ENCODE measurements around the gene RABGEF1. TPM values are rescaled to one million over a fixed set of nuclear protein-coding genes. Genes with fewer than 3 reads are reported as not detected.
"Not testable (repeated sequence)": the region's sequence is repeated elsewhere in the genome, so short reads cannot be mapped to it uniquely, and the experiment has no call there.

The RABGEF1 gene
- total RNA-seq, 2 experiments from 2014 or later, result 24.7 to 25.8 TPM

DNA sequence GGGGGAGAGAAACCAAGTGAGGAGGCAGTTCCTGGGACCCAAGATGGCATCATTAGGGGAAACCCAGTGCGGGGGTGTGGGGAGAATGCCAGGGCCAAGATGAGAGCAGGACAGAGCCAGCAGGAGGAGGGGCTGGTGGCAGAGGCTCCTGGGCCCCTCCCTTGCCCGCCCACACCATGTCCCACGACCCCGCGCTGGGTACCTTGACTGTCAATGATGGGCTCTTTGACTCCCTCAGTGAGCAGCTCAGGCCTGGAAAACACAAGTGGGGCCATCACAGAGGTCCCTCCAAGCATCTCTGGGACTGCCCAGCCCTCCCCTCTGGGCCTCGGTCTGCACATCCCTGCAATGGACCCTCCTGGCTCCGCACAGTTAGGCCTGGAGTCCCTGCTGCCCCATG lies 75.4 kb downstream of the RABGEF1 start:
- no peak for DNase-seq
- peaks cover 6% of the 10 kb centered on the region for H3K36me3 Mint-ChIP-seq
- no peak for ATAC-seq (ENCODE audit: low read depth)
- no peaks in the 10 kb centered on the region for H3K27me3 Mint-ChIP-seq
- H3K4me1 Mint-ChIP-seq, result peaks cover 1% of the 10 kb centered on the region
- H3K27ac Mint-ChIP-seq, result no peak overlapping the region
- no peak overlapping the region for H3K4me3 Mint-ChIP-seq
- POLR2A ChIA-PET, result no interaction called here
- no peaks in the 10 kb centered on the region for H3K9me3 Mint-ChIP-seq

DNA sequence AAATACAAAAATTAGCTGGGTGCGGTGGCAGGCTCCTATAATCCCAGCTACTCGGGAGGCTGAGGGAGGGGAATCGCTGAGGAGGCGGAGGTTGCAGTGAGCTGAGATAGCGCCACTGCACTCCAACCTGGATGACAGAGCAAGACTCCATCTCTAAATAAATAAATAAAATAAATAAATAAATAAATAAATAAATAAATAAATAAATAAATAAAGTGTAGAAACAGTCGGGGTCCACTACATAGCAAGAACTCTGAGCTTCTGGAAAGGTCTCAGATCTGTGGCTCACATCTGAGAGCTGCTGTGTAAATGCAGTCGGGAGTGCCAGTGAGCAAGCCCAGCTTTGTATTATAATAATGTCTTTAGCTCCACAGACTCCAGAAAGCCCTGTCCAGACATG lies 76.1 kb downstream of the RABGEF1 start:
- H3K27me3 Mint-ChIP-seq; DNase-seq; H3K4me1 Mint-ChIP-seq; H3K36me3 Mint-ChIP-seq; POLR2A ChIA-PET; H3K27ac Mint-ChIP-seq; ATAC-seq (ENCODE audit: low read depth); H3K9me3 Mint-ChIP-seq; H3K4me3 Mint-ChIP-seq: not testable (repeated sequence)

DNA sequence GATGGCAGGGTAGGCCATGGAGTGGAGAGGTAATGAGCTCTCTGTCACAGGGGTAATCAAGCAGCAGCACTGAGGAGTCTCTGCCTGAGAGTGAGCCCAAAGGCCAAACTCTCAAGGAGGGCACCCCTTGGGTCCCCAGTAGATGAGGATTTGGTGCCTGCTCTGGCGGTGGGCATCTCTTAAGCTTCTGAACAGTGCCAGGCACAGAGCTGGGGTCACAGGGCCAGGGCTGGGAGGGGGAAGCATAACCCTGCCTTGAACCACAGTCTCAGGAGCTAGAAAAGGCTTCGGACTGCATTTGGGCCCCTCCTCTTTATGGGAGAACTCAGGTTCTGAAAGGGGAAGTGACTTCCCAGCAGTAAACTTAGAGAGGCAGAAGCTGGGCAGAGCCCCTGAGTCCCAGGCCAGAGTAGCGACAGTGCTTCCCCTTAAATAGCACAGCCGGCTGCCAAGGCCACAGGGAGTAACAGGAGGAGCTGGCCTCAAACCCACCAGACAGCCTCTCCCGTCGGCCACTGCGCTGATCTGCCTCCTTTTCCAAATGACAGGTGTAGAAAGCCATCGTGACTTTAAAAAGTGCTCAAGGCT lies 76.8 kb downstream of the RABGEF1 start:
- H3K4me3 Mint-ChIP-seq; POLR2A ChIA-PET; ATAC-seq (ENCODE audit: low read depth); H3K36me3 Mint-ChIP-seq; DNase-seq; H3K27me3 Mint-ChIP-seq; H3K4me1 Mint-ChIP-seq; H3K27ac Mint-ChIP-seq; H3K9me3 Mint-ChIP-seq: not testable (repeated sequence)

DNA sequence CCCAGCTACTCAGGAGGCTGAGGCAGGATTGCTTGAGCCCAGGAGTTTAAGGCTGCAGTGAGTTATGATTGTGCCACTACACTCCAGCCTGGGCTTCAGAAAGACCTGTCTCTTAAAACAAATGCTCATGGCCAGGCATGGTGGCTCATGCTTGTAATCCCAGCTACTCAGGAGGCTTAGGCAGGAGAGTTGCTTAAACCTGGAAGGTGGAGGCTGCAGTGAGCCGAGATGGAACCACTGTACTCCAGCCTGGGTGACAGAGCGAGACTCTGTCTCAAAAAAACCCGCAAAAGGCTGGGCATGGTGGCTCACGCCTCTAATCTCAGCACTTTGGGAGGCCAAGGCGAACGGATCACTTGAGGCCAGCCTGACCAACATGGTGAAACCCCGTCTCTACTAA lies 77.4 kb downstream of the RABGEF1 start:
- POLR2A ChIA-PET; H3K9me3 Mint-ChIP-seq; H3K4me3 Mint-ChIP-seq; H3K27ac Mint-ChIP-seq; DNase-seq; H3K36me3 Mint-ChIP-seq; H3K4me1 Mint-ChIP-seq; H3K27me3 Mint-ChIP-seq; ATAC-seq (ENCODE audit: low read depth): not testable (repeated sequence)

DNA sequence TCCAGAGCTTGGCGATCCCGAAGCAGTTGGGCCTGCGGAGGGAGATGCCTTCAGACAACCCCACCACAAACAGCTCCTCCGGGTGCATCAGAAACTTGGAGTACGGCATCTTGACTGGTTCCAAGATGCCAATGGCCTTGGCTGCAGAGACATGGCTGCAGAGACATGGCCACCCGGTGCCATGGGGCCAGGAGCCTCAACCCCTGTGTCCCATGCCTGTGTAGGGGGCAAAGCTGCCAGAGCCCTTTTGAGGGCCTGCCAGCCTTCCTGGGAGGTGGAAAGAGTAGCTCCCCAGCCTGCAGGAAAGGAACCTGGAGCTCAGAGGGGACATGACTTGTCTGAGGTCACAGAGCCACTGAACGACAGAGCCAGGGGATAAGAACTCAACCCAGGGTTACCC lies 83.5 kb downstream of the RABGEF1 start:
- H3K27ac Mint-ChIP-seq, result no peak overlapping the region
- ATAC-seq (ENCODE audit: low read depth) (no peak), DNase-seq (no peak)
- no peaks in the 10 kb centered on the region for H3K36me3 Mint-ChIP-seq
- no peaks in the 10 kb centered on the region for H3K4me1 Mint-ChIP-seq
- POLR2A ChIA-PET, result interaction anchor here (0.6 kb wide), 1 partner anchor 67 kb away, joined by 10 read pairs; no protein-coding TSS in a partner anchor
- H3K27me3 Mint-ChIP-seq, result no peaks in the 10 kb centered on the region
- H3K9me3 Mint-ChIP-seq, result peaks cover 3% of the 10 kb centered on the region
- H3K4me3 Mint-ChIP-seq, result no peak overlapping the region

DNA sequence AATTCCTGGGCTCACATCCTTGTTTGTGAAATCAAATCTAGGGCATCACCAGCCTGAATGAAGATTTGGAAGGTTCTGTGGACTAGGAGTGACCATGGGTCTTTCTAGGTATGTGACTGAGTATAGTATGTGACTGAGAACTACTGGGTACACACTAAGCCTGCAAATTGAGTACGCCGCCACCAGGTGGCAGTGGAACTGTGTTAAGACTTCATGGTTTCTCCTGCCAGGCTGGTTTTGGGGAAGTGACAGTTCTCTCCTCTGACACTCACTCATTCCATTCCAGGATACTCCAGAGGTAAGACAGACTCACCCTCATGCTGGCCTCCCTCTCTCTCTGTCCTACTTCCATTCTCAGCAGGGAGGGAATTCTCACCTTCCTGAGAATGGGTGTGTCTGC lies 85.0 kb downstream of the RABGEF1 start:
- H3K4me1 Mint-ChIP-seq; POLR2A ChIA-PET; ATAC-seq (ENCODE audit: low read depth); H3K27ac Mint-ChIP-seq; H3K9me3 Mint-ChIP-seq; H3K4me3 Mint-ChIP-seq; H3K27me3 Mint-ChIP-seq; H3K36me3 Mint-ChIP-seq: not testable (repeated sequence)
- DNase-seq, result peak; percentile 41

DNA sequence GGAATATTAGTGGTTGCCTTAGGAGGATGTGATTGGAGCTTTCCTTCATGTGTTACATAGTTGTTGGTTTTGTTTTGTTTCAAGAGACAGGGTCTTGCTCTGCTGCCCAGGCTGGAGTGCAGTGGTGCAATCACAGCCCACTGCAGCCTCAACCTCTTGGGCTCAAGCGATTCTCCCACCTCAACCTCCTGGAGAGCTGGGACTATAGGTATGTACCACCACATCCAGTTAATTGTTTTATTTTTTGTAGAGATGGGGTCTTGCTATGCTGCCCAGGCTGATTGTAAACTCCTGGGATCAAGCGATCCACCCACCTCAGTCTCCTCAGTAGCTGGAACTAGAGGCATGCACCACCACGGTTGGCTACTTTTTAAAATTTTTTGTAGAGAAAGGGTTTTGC lies 86.1 kb downstream of the RABGEF1 start:
- H3K4me1 Mint-ChIP-seq, result no peaks in the 10 kb centered on the region
- no peak overlapping the region for H3K27ac Mint-ChIP-seq
- POLR2A ChIA-PET, result no interaction called here
- no peak overlapping the region for H3K4me3 Mint-ChIP-seq
- DNase-seq (no peak), ATAC-seq (ENCODE audit: low read depth) (no peak)
- H3K9me3 Mint-ChIP-seq, result peaks cover 3% of the 10 kb centered on the region
- H3K36me3 Mint-ChIP-seq, result no peaks in the 10 kb centered on the region
- H3K27me3 Mint-ChIP-seq, result no peaks in the 10 kb centered on the region

DNA sequence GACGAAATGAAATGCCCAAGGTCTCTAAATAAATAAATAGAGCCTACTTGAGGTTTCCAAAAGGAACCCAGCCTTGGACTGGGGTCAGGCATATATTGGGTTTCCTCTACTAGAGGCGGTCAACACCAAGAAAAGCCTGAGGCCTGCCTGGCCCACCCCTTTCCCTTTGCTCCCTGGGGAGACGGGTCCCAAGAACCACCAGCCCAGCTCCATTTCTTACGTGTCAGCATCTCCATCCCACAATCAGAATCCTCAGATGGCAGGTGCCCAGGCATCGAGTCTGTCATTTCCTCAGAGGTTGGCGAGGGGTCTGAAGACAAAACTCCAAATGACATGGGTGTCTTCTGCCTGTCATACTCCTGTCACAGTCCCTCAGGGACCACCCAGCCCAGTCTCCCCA lies 90.4 kb downstream of the RABGEF1 start:
- DNase-seq; POLR2A ChIA-PET; H3K36me3 Mint-ChIP-seq; H3K4me3 Mint-ChIP-seq; H3K27me3 Mint-ChIP-seq; H3K9me3 Mint-ChIP-seq; H3K4me1 Mint-ChIP-seq; ATAC-seq (ENCODE audit: low read depth); H3K27ac Mint-ChIP-seq: not testable (repeated sequence)

DNA sequence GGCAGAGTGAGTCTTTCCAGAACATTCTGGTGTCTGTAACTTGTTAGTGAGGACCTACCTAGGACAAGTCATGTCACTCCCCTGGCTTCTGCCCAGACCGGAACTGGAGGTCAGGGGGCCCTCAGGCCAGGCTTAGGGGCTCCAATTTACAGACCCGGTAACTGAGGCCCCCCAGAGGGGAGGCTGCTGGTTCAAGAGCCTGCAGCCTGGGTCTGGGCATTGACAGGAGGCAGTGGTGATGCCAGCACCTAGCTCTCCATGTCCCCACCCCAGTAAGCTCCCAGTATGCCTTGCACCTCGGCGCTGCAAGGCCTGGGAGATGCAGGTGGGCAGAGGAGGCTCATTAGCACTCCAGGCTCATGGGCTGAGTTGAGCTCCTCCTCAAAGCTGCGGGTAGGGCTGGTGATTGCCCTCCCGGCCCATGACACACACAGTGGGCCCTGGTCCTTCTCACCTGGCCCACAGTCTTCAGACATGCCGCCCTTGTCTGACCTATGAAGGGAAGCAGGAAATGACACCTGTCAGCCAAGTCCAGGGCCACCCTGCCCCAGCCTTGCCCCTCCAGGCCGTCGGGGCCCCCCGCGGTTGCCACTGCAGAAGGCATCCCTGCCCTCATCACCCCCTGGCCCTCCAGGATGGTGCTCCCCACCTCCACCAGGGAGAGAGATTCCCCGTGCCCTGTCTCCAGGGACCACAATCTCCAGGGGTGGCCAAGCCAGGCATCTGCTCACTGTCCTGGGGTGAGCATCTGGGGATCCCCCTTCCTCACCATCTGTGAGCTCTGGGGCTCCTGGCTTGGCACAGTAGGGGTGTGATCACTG lies 92.2 kb downstream of the RABGEF1 start:
- Mint-ChIP-seq H3K4me3 (no peak overlapping the region), H3K4me1 (no peaks in the 10 kb centered on the region), H3K9me3 (no peaks in the 10 kb centered on the region), H3K27ac (no peak overlapping the region), H3K27me3 (no peaks in the 10 kb centered on the region), H3K36me3 (no peaks in the 10 kb centered on the region)
- no peak for DNase-seq
- no peak for ATAC-seq (ENCODE audit: low read depth)
- POLR2A ChIA-PET, result no interaction called here

DNA sequence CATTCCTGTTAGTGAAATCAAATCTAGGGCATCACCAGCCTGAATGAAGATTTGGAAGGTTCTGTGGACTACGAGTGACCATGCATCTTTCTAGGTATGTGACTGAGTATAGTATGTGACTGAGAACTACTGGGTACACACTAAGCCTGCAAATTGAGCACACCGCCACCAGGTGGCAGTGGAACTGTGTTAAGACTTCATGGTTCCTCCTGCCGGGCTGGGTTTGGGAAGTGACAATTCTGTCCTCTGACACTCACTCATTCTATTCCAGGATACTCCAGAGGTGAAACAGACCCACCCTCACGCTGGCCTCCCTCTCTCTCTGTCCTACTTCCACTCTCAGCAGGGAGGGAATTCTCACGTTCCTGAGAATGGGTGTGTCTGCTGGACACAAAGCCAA lies 96.5 kb downstream of the RABGEF1 start:
- Mint-ChIP-seq H3K27ac (no peak overlapping the region), H3K4me3 (no peak overlapping the region), H3K9me3 (no peaks in the 10 kb centered on the region), H3K36me3 (no peaks in the 10 kb centered on the region), H3K4me1 (no peaks in the 10 kb centered on the region), H3K27me3 (no peaks in the 10 kb centered on the region)
- POLR2A ChIA-PET, result no interaction called here
- no peak for ATAC-seq (ENCODE audit: low read depth)
- DNase-seq, result peak; percentile 42

DNA sequence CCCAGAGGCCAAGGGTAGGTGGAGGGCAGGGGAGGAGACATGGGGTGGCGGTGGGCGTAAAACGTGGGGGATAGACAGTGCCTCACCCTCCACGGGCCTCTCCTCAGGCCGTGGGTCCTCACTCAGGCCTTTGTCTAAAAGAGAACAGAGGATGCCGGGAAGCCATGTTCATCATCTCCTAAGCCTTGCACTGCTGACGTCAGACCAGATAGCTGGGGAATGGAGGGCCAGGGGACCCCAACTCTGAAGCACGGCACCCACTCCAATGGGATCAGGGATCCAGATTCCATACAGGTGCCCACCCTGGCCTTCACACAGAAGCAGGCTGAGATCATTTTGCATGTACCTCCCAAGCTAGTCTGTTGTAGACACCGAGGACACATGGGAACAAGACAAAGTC lies 97.1 kb downstream of the RABGEF1 start:
- no peak for DNase-seq
- H3K4me1 Mint-ChIP-seq, result no peaks in the 10 kb centered on the region
- POLR2A ChIA-PET, result no interaction called here
- H3K9me3 Mint-ChIP-seq, result no peaks in the 10 kb centered on the region
- no peak overlapping the region for H3K27ac Mint-ChIP-seq
- no peak for ATAC-seq (ENCODE audit: low read depth)
- H3K36me3 Mint-ChIP-seq, result no peaks in the 10 kb centered on the region
- H3K27me3 Mint-ChIP-seq, result no peaks in the 10 kb centered on the region
- H3K4me3 Mint-ChIP-seq, result no peak overlapping the region

DNA sequence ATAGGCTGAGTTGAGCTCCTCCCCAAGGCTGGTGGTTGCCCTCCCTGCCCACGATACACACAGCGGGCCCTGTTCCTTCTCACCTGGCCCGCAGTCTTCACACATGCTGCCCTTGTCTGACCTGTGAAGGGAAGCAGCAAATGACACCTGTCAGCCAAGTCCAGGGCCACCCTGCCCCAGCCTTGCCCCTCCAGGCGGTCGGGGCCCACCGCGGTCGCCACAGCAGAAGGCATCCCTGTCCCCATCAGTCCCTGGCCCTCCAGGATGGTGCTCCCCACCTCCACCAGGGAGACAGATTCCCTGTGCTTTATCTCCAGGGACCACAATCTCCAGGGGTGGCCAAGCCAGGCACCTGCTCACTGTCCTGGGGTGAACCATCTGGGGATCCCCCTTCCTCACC lies 99.3 kb downstream of the RABGEF1 start:
- Mint-ChIP-seq H3K27me3 (no peaks in the 10 kb centered on the region), H3K4me1 (peaks cover 12% of the 10 kb centered on the region), H3K9me3 (no peaks in the 10 kb centered on the region), H3K27ac (no peak overlapping the region), H3K4me3 (no peak overlapping the region), H3K36me3 (peaks cover 2% of the 10 kb centered on the region)
- no peak for DNase-seq
- POLR2A ChIA-PET, result no interaction called here
- no peak for ATAC-seq (ENCODE audit: low read depth)

DNA sequence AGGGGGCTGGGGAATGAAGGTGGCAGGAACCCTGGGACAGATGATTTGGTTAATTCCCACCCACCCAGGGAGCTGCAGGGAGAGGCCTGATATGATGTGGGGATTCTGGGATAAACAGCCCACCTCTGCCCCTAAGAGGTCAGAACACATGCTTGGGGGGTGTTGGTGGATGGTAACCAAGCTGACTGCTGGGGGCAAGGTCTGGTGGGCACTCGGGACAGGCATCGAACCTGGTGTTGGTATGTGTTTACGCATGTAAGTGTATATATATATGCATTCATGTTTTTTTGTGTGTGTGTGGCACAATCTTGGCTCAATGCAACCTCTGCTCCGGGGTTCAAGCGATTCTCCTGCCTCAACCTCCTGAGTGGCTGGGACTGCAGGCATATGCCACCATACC lies 99.8 kb downstream of the RABGEF1 start:
- Mint-ChIP-seq H3K27ac (no peak overlapping the region), H3K4me3 (no peak overlapping the region), H3K9me3 (no peaks in the 10 kb centered on the region), H3K36me3 (peaks cover 4% of the 10 kb centered on the region), H3K4me1 (peaks cover 13% of the 10 kb centered on the region), H3K27me3 (no peaks in the 10 kb centered on the region)
- ATAC-seq (ENCODE audit: low read depth) (no peak), DNase-seq (no peak)
- POLR2A ChIA-PET, result no interaction called here

DNA sequence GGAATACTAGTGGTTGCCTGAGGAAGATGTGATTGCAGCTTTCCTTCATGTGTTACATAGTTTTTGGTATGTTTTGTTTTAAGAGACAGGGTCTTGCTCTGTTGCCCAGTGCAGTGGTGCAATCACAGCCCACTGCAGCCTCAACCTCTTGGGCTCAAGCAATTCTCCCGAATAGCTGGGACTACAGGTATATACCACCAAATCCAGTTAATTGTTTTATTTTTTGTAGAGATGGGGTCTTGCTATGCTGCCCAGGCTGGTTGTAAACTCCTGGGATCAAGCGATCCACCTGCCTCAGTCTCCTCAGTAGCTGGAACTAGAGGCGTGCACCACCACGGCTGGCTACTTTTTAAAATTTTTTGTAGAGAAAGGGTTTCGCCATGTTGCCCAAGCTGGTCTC lies 101.4 kb downstream of the RABGEF1 start:
- H3K9me3 Mint-ChIP-seq, result no peaks in the 10 kb centered on the region
- DNase-seq (no peak), ATAC-seq (ENCODE audit: low read depth) (no peak)
- no peaks in the 10 kb centered on the region for H3K27me3 Mint-ChIP-seq
- POLR2A ChIA-PET, result no interaction called here
- peaks cover 4% of the 10 kb centered on the region for H3K36me3 Mint-ChIP-seq
- H3K4me3 Mint-ChIP-seq, result no peak overlapping the region
- peaks cover 16% of the 10 kb centered on the region for H3K4me1 Mint-ChIP-seq
- H3K27ac Mint-ChIP-seq, result no peak overlapping the region
